HG02884 (cell line): ENCODE results near the gene MGAT5.

ENCODE experiments used
- ATAC-seq: cut with Tn5 transposase; IDR thresholded peaks from one replicate; pipeline ENCODE4 v1.9.1; 2021; ENCODE audit warnings: mild to moderate bottlenecking, moderate library complexity; ENCODE audit not compliant: unreplicated experiment

Gene MGAT5

DNA sequence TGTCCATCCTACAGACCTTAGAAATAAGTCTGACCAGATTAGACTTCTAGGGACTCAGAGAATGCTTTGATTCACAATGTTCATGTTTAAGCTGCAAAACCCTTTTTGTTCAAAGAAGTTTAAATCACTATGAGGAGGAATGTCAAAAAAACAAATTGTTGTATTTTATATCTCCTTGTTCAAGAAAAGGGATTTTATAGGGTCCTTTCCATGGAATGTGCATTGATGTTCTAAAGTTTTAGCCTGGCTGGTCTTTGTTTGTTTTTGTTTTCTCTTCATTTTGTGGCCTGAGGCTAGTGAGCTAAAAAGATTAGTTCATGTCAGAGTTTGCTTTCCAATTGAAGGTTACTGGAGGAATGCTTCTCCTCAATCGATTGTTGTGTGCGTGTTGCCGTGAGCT, 77.2 kb downstream of the MGAT5 start:
- ATAC-seq: no peak

- ATAC-seq: no peak
Measured at GRCh38 chr2:134333646-134334189, 79.8 kb downstream of the MGAT5 start.

DNA sequence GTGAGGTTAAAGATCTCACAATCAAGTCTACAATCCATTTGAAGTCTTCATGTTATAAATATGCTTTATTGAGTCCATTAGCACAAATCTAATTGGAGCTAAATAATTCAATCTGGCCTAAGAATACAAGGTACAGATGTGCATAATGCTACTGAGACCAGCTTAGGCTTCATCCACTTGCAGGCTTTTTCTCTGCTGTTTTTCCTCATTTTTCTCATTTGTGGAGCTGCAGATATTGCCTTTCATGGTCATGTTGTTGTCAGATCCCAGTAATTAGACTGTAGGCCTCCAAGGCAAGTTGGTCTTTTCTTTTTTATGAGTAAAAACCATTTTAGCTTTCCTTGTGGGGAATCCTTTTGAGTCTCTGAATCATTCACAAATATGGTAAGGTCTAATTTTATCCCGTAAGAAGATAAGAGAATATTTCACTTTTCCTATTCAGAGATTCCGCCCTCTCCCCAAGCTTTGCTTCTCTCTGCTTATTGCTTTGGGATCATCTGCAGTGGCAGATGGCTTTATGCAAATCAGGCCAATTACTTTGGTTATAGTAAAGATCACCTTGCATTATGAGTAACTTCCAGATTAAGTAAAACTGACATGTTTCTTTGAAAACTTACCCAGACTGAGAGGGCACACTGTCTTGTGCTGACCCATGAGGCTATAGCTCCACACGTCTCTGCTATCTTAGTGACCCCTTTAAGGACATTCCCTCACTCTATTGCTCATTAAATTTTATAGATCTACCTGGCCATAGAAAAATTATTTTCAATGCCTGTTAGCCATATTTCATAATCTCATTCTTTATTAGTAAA, 80.9 kb downstream of the MGAT5 start:
- no peak for ATAC-seq

DNA sequence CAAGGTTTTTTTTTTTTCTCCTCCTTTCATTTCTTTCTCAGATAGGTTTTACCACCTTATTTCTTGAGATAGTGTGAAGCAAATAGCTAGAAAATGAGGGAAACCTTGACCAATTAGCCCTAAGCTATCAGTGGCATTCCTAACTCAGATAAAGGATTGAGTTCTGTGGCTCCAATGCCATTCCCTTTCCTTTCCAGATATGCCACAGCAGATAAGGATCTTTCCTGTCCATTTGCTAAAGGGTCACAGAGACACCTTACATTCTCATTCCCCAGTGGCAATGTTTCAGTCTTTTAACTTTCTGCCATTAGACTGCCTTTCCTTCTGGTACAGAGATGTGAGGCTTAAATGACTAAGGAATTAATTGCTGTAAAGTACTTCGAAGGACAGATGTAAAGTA, 81.7 kb downstream of the MGAT5 start:
- ATAC-seq: no peak

DNA sequence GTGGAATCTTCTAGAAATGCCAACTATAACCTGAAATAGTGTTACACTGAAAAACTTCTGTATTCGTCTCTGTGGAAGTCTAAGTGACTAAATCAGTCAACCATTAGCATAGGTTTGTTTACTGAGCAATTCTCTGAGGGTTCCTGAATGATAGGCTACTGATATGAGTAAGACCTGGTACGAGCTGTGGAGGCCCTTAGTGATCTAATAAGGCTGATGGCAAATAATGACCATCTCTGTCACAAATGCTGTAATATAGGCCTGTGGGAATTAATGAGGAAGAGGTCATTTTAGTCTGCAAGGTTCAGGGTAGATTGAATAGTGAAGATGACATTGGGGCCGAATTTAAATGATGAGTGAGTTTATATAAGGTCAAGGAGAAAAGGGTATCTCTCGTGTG, 82.5 kb downstream of the MGAT5 start:
- ATAC-seq: peak; percentile 96

DNA sequence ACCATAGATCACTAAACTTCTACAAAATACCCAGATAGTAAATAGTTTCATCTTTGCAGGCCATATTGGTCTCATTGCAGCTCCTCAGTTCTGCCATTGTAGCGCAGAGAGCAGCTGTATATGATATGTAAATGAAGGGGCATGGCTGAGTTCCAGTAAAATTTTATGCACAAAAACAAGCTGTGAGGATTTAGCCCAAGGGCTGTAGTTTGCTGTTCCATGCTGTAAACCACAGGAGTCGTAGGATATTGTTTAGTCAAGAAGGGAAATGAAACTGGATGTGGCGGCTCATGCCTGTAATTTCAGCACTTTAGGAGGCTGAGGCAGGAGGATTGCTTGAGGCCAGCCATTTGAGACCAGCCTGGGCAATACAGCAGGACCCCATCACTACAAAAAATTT, 83.0 kb downstream of the MGAT5 start:
- peak; percentile 4 for ATAC-seq

DNA sequence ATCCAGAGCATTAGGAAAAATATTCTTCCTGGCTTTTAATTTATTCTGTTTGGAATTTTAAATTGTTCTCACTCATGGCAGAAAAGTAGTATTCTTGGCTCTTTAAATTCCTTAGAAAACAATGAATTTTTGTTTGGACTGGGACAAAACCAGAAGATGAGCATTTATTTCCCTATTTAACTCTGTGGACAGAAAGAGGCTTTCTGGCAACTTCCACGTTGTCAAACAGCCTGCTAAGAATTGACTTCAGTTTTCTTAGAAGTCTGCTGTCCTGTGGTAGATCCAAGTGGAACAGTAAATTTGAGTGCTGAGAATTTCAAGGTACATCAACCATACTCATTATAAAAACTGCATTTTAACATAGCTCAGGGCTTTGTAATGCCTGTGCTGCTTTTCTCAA, 83.8 kb downstream of the MGAT5 start:
- no peak for ATAC-seq

- no peak for ATAC-seq
Measured at GRCh38 chr2:134338208-134338607, 84.3 kb downstream of the MGAT5 start.

- no peak for ATAC-seq
Measured at GRCh38 chr2:134341476-134341875, 87.6 kb downstream of the MGAT5 start.

GRCh38 chr2:134344954-134345697, 91.3 kb downstream of the MGAT5 start:
- no peak for ATAC-seq

DNA sequence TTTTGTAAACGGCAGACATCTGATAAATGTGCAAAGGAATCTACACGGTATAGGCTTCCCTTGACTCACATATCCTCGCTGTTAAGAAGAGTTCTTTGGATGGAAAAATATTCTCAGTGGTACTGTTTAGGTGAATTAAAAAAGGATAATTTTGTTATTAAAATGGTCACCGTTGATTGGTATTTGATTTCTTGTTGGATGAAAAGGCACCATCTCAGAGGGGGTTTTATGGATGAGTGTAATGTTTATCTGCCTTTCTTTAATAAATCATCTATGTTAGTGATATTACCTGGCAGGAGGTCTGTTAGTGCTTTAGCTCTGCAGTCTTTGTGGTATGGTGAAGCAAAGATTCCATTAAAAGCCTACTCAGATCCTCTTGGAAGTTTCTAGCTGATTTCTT, 92.3 kb downstream of the MGAT5 start:
- ATAC-seq: no peak

GRCh38 chr2:134347756-134348155, 93.9 kb downstream of the MGAT5 start:
- ATAC-seq: no peak

DNA sequence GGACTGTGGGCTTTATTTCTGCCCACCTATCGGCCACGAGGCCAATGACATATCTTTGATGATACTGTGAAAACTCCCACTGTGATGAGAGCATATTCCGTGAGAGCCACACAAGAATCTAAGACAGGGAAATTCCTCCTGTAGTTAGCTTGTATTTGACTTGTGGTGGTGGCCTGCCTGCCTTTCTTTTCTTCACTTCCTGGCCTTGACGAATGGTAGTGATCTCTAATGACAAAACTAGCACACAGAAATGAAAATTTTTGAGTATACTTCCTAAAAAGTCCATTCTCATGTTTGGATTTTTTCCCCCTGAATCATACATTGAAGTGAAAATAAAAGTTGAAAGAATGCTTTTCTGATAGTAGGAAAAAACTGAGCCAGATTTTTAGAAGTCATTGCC, 94.4 kb downstream of the MGAT5 start:
- ATAC-seq: no peak

DNA sequence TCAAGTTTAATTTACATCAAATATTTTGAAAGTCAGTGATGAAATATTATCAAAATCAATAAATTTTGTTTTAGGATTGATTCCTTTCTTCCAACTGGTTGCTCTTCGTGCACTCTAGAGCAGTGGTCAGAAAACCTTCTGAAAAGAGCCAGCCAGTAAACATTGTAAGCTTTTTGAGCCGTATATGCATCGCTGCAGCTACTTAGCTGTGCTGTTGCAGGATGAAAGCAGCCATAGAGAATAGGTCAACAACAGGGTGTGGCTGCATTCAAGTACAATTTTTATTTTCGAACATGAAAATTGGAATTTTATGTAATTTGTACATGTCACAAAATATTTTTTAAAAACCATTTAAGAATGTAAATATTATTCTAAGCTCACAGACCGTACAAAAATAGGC, 94.9 kb downstream of the MGAT5 start:
- no peak for ATAC-seq

DNA sequence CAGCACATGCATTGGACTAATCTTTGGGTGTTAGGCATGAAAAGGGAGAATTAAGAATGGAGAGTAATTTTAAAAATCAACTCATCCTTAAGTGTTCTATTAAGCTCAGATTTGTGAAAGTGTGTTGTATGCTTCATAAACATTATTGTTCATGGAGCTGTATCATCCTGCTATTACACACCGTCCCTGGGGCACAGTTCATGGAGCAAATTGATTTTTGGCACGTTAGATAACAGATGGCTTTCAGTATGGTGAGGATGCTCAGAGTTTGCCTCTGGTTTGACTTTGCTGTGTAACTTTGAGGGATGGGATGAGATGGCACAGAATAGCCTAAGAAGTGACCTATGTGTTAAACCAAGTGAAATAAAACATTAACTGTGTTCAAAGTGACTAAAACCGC, 97.1 kb downstream of the MGAT5 start:
- ATAC-seq: no peak

- ATAC-seq: no peak
Measured at GRCh38 chr2:134351899-134352298, 98.0 kb downstream of the MGAT5 start.

GRCh38 chr2:134352844-134353243, 99.0 kb downstream of the MGAT5 start:
- ATAC-seq: no peak

DNA sequence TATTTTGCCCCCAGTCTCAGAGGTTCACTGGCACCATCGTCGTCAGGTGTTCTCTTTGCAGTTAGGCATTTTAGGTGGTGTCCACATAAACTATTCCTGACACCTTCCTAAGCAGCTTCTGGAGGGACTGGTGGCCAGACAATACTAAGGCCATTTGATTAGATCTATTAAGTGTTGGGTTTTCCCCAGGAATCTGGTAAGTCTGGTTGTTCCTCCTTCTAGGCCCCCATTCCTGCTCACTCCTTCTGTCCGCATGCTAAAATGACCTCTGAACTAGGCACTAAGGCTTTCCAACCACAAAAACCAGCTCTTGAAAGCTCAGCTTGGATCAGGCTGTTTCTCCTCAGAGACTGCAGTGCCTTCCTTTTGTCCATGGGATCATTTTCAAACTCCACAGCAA, 100.7 kb downstream of the MGAT5 start:
- no peak for ATAC-seq

DNA sequence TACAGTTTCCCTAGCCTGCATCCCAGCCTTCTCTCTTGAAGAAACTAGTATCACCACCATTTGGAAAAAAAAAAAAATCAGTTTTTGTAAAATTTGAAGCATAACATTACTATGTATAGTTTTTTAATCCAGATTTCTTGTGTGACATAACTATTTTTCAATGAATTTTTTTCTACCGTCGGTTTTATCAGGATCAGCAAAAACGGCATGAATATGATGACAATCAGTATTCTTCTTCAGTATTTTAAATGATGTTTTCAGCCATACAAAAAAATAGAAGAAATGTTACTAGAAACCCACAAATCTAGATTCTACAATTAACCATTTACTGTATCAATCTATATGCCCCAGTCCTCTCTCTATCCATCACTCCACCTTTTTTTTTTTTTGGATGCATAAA, 103.9 kb downstream of the MGAT5 start:
- no peak for ATAC-seq

- no peak for ATAC-seq
Measured at GRCh38 chr2:134359367-134360081, 105.7 kb downstream of the MGAT5 start.

DNA sequence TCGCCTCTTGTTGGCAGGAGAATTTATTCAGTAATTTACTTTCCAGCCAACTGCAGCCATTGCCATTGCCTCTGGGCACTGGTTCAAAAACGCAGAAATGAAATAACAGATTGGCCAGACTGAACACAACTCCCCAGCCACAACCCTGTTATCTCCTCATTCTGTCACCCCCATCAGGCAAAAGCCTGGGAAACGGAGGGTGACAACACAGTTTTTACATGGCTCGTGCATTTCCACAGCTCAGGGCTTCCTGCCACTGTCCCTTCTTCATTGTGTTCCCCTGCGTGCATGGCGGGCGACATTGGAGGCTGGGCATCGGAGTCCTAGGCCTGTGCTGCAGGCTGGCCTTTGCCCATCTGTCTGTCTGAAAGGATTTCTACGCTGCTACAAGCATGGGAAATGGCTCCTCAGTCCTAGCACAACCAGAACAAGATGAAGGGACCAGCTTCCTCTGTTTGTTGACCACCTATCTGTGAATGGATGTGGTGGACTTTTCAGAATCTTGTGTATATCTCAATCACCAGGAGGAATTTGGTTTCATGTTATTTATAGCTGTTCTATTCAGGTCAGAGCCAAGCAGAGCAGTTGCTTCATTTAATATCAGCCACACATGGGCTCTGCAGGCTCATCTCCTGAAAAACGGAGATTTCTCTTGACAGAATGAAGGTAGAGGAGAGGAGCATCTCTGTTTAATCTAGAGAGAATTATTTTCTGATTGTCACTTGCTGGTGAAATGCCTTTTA, 107.0 kb downstream of the MGAT5 start:
- no peak for ATAC-seq
